MM.1S (cell line): ENCODE data around the gene POLR2A.

Experiments
- DNase-seq: peaks from one replicate; pipeline ENCODE4 v3.0.0-alpha.2; 2015
- H2AFZ ChIP-seq: fragments of 300-600 bp; sonication (generic); 2 replicates; pipeline ENCODE4 v1.6.0; 2016; ENCODE audit warnings: antibody characterized with exemption, low read length
- H3F3A ChIP-seq: fragments of 300-600 bp; sonication (generic); 2 replicates; pipeline ENCODE4 v1.6.1; 2016; ENCODE audit warnings: mild to moderate bottlenecking, antibody characterized with exemption, low read length, moderate library complexity, mixed read lengths; ENCODE audit not compliant: insufficient read depth
- H3K27ac ChIP-seq: fragments of 300-600 bp; sonication (generic); 2 replicates; pipeline ENCODE4 v1.5.1; 2016; ENCODE audit warnings: mild to moderate bottlenecking, low read length
- H3K27me3 ChIP-seq: fragments of 300-600 bp; sonication (generic); replicated peaks from 2 replicates; pipeline ENCODE4 v1.6.0; 2016; ENCODE audit warnings: low read length; ENCODE audit not compliant: insufficient read depth
- H3K36me3 ChIP-seq: fragments of 300-600 bp; sonication (generic); replicated peaks from 2 replicates; pipeline ENCODE4 v1.6.1; 2016; ENCODE audit warnings: mild to moderate bottlenecking, low read length, mixed read lengths; ENCODE audit not compliant: insufficient read depth
- H3K4me1 ChIP-seq: fragments of 300-600 bp; sonication (generic); 2 replicates; pipeline ENCODE4 v1.6.1; 2016; ENCODE audit warnings: low read length, mixed read lengths
- H3K4me2 ChIP-seq: fragments of 300-600 bp; sonication (generic); 2 replicates; pipeline ENCODE4 v1.6.0; 2016; ENCODE audit warnings: low read depth, low read length
- H3K4me3 ChIP-seq: fragments of 300-600 bp; sonication (generic); 2 replicates; pipeline ENCODE4 v1.5.1; 2016; ENCODE audit warnings: low read length, mixed read lengths
- H3K79me2 ChIP-seq: fragments of 300-600 bp; sonication (generic); 2 replicates; pipeline ENCODE4 v1.6.1; 2016; ENCODE audit warnings: mixed run types, low read length, mixed read lengths
- H3K9ac ChIP-seq: fragments of 300-600 bp; sonication (generic); 2 replicates; pipeline ENCODE4 v1.6.1; 2016; ENCODE audit warnings: low read length, mixed read lengths
- H3K9me2 ChIP-seq: fragments of 300-600 bp; sonication (generic); replicated peaks from 2 replicates; pipeline ENCODE4 v1.6.1; 2016; ENCODE audit warnings: mild to moderate bottlenecking, low read length, mixed read lengths; ENCODE audit not compliant: insufficient read depth
- H3K9me3 ChIP-seq: fragments of 300-600 bp; sonication (generic); replicated peaks from 2 replicates; pipeline ENCODE4 v1.6.1; 2016; ENCODE audit warnings: mild to moderate bottlenecking, low read length, mixed read lengths; ENCODE audit not compliant: insufficient read depth
- H4K20me1 ChIP-seq: fragments of 300-600 bp; sonication (generic); 2 replicates; pipeline ENCODE4 v1.6.1; 2016; ENCODE audit warnings: mild to moderate bottlenecking, low read length, moderate library complexity, mixed read lengths; ENCODE audit not compliant: insufficient read depth
- EZH2 ChIP-seq: fragments of 300-600 bp; sonication (generic); optimal IDR thresholded peaks from 2 replicates; pipeline ENCODE3; 2017; ENCODE audit warnings: low read depth, mild to moderate bottlenecking, antibody characterized with exemption, low read length, mixed read lengths
- EZH2phosphoT487 ChIP-seq: fragments of 300-600 bp; sonication (generic); IDR thresholded peaks from 2 replicates; pipeline ENCODE4 v1.6.1; 2018; ENCODE audit warnings: antibody characterized with exemption, low read length
- TF ChIP-seq, protein P1 (sequence below): fragments of 300-600 bp; sonication (generic); IDR thresholded peaks from 2 replicates; pipeline ENCODE4 v1.5.1; 2016; ENCODE audit warnings: antibody characterized with exemption, low read length, mixed read lengths

Gene POLR2A

GRCh38 chr17:7437369-7437863, 46.8 kb upstream of the POLR2A start:
- no peaks in the 10 kb centered on the region for H3K79me2 ChIP-seq
- no peaks in the 10 kb centered on the region for H3K9me3 ChIP-seq
- TF ChIP-seq EZH2 (no peak), EZH2phosphoT487 (no peak)
- TF ChIP-seq, protein P1, sequence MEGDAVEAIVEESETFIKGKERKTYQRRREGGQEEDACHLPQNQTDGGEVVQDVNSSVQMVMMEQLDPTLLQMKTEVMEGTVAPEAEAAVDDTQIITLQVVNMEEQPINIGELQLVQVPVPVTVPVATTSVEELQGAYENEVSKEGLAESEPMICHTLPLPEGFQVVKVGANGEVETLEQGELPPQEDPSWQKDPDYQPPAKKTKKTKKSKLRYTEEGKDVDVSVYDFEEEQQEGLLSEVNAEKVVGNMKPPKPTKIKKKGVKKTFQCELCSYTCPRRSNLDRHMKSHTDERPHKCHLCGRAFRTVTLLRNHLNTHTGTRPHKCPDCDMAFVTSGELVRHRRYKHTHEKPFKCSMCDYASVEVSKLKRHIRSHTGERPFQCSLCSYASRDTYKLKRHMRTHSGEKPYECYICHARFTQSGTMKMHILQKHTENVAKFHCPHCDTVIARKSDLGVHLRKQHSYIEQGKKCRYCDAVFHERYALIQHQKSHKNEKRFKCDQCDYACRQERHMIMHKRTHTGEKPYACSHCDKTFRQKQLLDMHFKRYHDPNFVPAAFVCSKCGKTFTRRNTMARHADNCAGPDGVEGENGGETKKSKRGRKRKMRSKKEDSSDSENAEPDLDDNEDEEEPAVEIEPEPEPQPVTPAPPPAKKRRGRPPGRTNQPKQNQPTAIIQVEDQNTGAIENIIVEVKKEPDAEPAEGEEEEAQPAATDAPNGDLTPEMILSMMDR = no peak
- H2AFZ ChIP-seq = no peak overlapping the region
- H3F3A ChIP-seq = peaks cover 14% of the 10 kb centered on the region
- peak overlapping the region; percentile 72; the same call in 1 of the 2 replicates for H3K4me2 ChIP-seq
- no peak overlapping the region; the same call in 1 of the 2 replicates for H3K4me3 ChIP-seq
- H3K9me2 ChIP-seq = no peaks in the 10 kb centered on the region
- no peaks in the 10 kb centered on the region for H4K20me1 ChIP-seq
- H3K9ac ChIP-seq = no peak overlapping the region
- no peak for DNase-seq
- no peaks in the 10 kb centered on the region for H3K36me3 ChIP-seq
- H3K4me1 ChIP-seq = peaks cover 10% of the 10 kb centered on the region
- no peak overlapping the region for H3K27ac ChIP-seq
- H3K27me3 ChIP-seq = peaks cover 45% of the 10 kb centered on the region

DNA sequence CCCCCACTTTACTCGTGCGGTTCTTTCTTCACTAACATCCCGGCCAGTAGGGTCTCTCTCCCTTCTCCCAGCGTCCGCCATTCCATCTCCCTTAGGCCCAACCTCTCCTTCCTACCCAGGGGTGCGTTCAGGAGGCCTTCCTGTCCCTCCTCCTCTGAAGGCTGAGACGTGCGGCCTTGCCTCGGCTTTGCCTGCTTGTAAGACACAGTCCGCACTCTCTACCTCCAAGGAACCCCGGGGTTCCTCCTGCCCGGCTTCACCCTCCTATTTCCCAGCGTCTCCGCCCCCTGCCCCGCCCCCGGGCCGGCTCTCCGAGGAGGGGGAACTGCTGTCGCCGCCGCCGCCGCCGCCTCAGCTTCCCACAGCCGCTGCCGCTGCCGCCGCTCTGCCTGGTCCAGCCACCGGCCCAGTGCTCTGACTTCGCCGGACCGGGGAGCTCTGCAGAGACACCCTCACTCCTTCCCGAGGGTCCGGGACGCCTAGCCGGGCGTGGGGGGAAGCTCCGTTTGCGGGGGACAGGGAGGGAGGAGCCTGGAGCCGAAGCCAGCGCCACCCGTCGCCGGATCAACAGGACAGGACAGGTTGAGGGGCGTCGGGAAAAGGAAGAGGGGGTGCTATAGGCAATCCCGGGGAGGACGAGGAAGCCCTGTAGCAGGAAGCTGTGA, 46.1 kb upstream of the POLR2A start:
- H3K9me3 ChIP-seq = no peaks in the 10 kb centered on the region

DNA sequence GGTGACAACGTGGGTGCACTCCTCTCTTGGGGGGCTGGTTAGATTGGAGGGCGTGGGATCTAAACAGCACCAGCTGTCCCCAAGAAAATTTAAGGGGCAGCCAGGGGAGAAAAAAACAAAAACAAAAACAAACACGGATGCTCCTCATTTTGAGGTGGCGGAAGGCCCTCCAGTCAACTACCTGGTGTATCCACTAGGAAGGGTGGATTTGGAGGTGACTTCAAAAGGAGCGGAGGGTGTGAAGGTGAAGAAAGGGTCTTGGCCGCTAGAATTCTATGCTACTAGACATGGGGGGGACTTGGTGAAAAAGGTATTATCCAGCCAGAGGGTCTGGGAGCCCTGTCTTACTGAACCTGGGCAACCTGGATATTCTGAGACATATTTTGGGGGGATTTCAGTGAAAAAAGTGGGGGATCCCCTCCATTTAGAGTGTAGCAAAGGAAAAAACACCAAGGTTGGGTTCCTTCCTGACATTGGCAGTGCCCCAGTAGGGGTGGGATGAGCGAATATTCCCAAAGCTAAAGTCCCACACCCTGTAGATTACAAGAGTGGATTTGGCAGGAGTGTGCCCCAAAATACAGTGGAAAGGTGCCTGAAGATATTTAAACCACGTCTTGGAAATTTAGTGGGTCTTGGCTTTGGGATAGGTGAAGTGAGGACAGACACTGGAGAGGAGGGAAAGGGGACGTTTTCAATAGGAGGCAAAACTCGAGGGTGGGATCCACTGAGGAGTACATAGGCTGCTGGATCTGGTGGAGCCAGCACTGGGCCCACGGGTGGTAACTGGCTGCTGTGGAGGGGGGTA, 45.3 kb upstream of the POLR2A start:
- peaks cover 14% of the 10 kb centered on the region for H3F3A ChIP-seq
- H3K36me3 ChIP-seq = no peaks in the 10 kb centered on the region
- H4K20me1 ChIP-seq = no peaks in the 10 kb centered on the region
- no peak overlapping the region for H3K4me3 ChIP-seq
- H3K4me2 ChIP-seq = no peak overlapping the region
- peaks cover 57% of the 10 kb centered on the region for H3K27me3 ChIP-seq
- H3K27ac ChIP-seq = no peak overlapping the region
- peaks cover 10% of the 10 kb centered on the region for H3K4me1 ChIP-seq
- no peak for TF ChIP-seq EZH2phosphoT487
- TF ChIP-seq, protein P1 = no peak
- TF ChIP-seq EZH2 = no peak
- no peak overlapping the region for H2AFZ ChIP-seq
- no peak for DNase-seq
- no peaks in the 10 kb centered on the region for H3K9me2 ChIP-seq
- H3K9me3 ChIP-seq = no peaks in the 10 kb centered on the region
- no peaks in the 10 kb centered on the region for H3K79me2 ChIP-seq
- no peak overlapping the region for H3K9ac ChIP-seq

More for the DNA sequence above, 46.1 kb upstream of the POLR2A start:
- H3F3A ChIP-seq = peaks cover 14% of the 10 kb centered on the region
- H2AFZ ChIP-seq = no peak overlapping the region
- DNase-seq = no peak
- no peak overlapping the region for H3K4me2 ChIP-seq
- no peaks in the 10 kb centered on the region for H4K20me1 ChIP-seq
- H3K79me2 ChIP-seq = no peaks in the 10 kb centered on the region
- H3K27ac ChIP-seq = no peak overlapping the region
- no peaks in the 10 kb centered on the region for H3K9me2 ChIP-seq
- H3K4me3 ChIP-seq = no peak overlapping the region
- peaks cover 49% of the 10 kb centered on the region for H3K27me3 ChIP-seq
- H3K4me1 ChIP-seq = peaks cover 10% of the 10 kb centered on the region
- H3K36me3 ChIP-seq = no peaks in the 10 kb centered on the region
- no peak overlapping the region for H3K9ac ChIP-seq
- TF ChIP-seq, protein P1 = no peak
- TF ChIP-seq EZH2 = no peak
- TF ChIP-seq EZH2phosphoT487 = no peak
